ENCODE results near the gene C2CD4D.
"Not testable (repeated sequence)": the region's sequence is repeated elsewhere in the genome, so short reads cannot be mapped to it uniquely, and the experiment has no call there.

Gene C2CD4D

DNA sequence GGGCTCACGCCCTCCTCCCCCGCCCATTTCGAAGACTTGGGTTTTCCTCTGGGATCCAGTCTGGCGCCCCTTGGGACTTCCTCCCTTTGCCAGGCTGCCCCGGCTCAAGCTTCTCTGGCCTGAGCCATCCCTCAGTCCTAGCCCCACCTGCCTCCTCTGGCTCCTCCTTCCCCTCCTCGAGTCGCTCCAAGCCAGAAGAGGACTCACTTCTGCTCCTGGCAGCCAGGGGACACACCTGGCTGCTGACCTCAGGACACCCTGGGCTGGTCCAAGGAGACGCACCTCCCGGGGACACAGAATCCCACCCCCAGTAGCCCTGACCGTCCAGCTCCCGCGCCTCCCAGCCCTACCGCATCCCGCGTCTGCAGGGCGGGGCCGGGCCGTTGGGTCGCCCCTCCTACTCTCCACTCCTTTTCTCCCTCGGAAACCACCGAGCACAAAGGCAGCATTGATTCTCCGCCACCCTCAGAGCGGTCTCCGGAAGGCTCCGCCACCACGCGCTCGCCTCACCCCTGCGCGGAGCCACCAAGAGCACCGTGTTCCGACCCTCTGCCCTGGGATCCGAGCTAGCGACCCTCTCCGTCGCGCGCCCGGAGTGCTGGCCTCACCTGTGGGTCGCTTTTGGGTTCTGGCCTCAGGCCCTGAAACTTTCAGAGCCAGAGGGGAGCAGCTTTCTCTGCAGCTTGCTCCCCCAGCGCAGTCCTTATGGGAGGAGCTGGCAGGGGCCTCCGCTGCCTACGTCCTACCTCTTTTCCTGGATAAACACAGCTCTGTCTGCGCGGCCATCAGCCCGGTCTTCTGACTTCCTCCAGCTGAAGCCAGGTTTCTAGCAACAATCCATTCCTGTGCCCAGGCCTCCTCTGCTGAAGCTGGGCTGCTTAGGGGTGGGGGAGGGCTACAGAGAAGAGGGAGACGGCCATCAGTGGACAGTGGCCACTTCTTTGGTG lies at the start of gene C2CD4D:
C2CD4D (minus strand) TSS at position 364 of the 947 bp plus-strand sequence. CDS start 831 bp downstream, outside the sequence.
- peak; percentile 42 to 63 for DNase-seq (ENCODE audit: low read depth in 2 of 2)

GRCh38 chr1:151888972-151889570 lies 49.5 kb upstream of the C2CD4D start:
- DNase-seq (ENCODE audit: low read depth in 2 of 2), result no peak

- DNase-seq (ENCODE audit: low read depth in 2 of 2), result no peak
These were observed 47.4 kb upstream of the C2CD4D start for GRCh38 chr1:151887028-151887427.

- DNase-seq (ENCODE audit: low read depth in 2 of 2), result no peak
These were observed 45.9 kb upstream of the C2CD4D start for GRCh38 chr1:151885479-151885878.

DNA sequence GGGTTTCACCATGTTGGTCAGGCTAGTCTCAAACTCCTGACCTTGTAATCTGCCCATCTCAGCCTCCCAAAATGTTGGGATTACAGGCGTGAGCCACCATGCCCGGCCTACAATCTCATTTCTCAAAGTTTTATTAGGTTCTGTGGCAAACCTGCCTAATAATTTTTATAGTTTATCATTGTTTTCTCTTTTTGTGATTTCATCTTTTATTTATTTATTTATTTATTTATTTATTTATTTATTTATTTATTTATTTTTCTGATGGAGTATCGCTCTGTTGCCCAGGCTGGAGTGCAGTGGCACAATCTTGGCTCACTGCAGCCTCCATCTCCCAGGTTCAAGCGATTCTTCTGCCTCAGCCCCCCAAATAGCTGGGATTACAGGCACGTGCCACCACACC lies 45.3 kb upstream of the C2CD4D start:
- not testable (repeated sequence) for DNase-seq (ENCODE audit: low read depth in 2 of 2)

GRCh38 chr1:151884445-151884844 lies 44.8 kb upstream of the C2CD4D start:
- DNase-seq (ENCODE audit: low read depth in 2 of 2), result not testable (repeated sequence)

DNA sequence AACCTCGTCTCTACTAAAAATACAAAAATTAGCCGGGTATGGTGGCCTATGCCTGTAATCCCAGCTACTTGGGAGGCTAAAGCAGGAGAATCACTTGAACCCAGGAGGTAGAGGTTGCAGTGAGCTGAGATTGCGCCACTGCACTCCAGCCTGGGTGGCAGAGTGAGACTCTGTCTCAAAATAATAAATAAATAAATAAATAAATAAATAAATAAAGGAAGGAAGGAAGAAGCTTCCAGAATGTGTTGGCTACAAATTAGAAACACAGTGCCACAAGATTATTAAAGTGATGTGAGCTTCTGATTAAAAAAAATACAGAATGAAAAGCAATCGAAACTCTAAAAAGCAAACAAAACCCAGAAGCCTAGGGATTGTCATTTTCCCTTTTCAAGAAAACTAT lies 44.3 kb upstream of the C2CD4D start:
- DNase-seq (ENCODE audit: low read depth in 2 of 2), result not testable (repeated sequence)

DNA sequence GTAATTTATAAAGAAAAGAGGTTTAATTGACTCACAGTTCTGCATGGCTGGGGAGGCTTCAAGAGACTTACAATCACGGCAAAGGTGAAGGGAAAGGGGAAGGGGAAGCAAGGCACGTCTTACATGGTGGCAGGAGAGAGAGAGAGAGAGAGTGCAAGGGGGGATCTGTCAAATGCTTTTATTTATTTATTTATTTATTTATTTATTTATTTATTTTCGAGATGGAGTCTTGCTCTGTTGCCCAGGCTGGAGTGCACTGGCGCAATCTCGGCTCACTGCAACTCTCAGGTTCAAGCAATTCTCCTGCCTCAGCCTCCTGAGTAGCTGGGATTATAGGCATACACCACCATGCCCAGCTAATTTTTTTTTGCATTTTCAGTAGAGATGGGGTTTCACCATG lies 43.3 kb upstream of the C2CD4D start:
- DNase-seq (ENCODE audit: low read depth in 2 of 2), result not testable (repeated sequence)

DNA sequence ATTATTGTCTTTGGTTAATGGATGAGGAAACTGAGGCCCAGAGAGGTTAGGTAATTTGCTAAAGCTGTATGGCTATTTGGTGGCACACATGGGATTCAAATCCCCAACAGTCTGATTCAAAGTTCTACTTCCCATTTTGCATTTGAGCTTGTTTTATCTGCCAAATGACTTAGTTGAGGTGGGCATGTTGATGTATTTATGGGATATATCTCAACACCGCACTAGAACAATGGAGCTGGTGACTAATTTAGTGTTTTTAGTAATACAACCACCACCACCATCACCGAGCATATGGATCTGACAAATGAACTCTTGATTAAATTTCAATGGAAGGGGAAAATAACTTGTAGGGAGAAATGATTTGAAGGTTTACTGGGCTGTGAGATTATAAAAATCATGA lies 42.8 kb upstream of the C2CD4D start:
- DNase-seq (ENCODE audit: low read depth in 2 of 2), result no peak

GRCh38 chr1:151881479-151881878 lies 41.9 kb upstream of the C2CD4D start:
- DNase-seq (ENCODE audit: low read depth in 2 of 2), result no peak

- no peak for DNase-seq (ENCODE audit: low read depth in 2 of 2)
These were observed 35.9 kb upstream of the C2CD4D start for GRCh38 chr1:151875419-151876097.

GRCh38 chr1:151872776-151873175 lies 33.2 kb upstream of the C2CD4D start:
- not testable (repeated sequence) for DNase-seq (ENCODE audit: low read depth in 2 of 2)

GRCh38 chr1:151871284-151872030 lies 31.8 kb upstream of the C2CD4D start:
- no peak for DNase-seq (ENCODE audit: low read depth in 2 of 2)

- no peak for DNase-seq (ENCODE audit: low read depth in 2 of 2)
These were observed 28.9 kb upstream of the C2CD4D start for GRCh38 chr1:151868486-151868885.

DNA sequence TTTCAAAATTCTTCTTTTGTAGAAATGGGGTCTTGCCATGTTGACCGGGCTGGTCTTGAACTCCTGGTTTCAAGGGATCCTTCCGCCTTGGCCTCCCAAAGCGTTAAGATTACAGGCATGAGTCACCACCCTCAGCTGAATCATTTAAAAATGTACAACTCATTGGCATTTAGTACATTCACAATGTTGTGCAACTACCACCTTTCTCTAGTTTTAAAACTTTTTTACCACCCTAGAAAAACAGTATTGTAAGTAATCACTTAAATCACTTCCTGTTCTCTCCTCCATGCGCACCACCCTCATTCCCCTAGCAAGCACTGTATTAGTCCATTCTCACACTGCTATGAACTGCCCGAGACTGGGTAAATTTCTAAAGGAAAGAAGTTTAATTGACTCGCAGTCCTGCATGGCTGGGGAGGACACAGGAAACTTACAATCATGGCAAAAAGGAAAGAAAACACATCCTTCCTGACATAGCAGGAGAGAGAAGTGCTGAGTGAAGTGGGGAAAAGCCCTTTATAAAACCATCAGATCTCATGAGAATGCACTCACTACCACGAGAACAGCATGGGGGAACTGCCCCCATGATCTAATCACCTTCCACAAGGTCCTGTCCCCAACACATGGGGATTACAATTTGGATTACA lies 28.3 kb upstream of the C2CD4D start:
- peak in 1 of 2 donors; percentile 19 for DNase-seq (ENCODE audit: low read depth in 2 of 2)

DNA sequence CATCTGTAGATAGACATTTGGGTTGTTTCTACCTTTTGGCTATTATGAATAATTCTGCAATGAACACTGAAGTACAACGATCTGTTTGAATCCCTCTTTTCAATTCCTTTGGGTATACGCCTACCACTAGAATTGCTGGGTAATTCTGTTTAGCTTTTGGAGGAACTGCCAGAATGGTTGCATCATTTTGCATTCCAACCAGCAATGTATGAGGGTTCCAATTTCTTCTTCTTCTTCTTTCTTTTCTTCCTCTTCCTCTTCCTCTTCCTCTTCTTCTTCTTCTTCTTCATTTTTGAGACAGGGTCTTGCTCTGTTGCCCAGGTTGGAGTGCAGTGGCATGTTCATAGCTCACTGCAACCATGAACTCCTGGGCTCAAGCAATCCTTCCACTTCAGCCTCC lies 27.7 kb upstream of the C2CD4D start:
- DNase-seq (ENCODE audit: low read depth in 2 of 2), result no peak

DNA sequence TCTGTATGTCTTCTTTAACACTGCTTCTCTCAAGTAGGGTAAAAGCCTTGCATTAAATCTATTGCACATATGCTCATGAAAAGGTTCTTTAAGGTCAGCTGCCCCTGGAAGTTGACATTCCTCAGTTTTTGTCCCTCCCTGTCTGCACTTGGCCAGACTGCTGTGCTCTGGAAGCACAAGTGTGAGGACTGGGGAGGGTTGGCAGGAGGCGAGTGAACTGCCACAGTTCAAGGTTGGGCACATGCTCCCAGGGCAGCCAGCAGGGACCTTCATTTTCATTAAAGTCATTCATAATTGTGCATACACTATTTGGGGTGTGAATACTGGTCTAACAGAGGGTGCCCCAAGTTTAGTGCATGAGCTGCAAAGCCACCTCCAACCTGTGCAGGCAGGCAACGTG lies 24.8 kb upstream of the C2CD4D start:
- no peak for DNase-seq (ENCODE audit: low read depth in 2 of 2)

- no peak for DNase-seq (ENCODE audit: low read depth in 2 of 2)
These were observed 23.0 kb upstream of the C2CD4D start for GRCh38 chr1:151862604-151863003.

DNA sequence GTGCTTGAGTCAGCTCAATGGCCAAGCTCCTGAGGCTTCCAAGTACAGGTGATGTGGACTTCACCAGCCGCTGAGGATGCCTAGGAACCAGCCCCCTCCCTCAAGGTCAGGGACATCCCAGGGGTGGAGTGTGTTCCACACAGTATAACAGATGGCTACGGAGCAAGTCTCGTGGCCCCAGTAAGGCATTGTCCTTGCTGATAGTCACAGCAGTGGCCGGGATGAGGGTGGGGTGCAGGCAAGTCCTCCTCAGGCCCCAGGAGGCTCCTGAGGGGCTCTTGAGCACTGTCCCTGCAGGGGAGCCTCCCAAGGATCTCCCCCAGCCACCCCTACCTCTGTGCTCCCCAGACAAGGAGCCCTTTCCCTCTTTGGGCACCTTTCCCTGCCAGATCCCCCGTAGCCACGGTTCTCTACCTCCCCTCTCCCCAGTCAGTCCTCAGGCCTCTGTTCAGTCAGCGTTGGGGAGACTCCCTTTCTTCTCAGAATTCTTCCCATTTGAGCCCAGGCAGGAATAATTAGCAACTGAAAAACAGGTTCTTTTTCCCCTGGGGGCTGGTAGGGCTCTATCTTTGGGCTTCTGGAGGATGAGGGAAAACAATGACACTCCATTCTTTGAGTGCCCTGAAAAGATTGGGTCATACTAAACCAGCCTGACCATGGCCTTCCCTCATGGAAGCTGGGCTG lies 21.0 kb upstream of the C2CD4D start:
- no peak for DNase-seq (ENCODE audit: low read depth in 2 of 2)

DNA sequence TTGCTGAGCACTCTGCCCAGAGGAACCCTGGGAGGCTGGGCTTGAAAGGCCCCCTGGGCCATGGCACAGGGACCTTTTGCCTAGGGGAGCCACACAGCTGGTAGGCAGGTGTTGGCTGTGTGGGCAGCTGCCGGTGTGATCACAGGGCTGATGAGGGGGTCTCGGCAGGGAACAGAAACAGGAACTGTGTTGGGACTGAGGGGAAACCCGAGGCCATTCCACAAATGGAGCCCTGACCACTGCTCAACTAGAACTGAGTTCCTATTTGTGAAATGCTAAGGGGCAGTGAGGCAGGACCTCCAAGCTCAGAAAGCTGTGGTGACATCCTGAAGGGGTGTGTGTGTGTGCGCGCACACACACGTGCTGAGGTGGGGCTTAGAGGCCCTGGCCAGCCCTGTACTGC lies 20.3 kb upstream of the C2CD4D start:
- DNase-seq (ENCODE audit: low read depth in 2 of 2), result no peak
